Skeletal muscle cell (primary cell): Measurements from ENCODE around the gene KCNH1.
"Not testable (repeated sequence)": the region's sequence is repeated elsewhere in the genome, so short reads cannot be mapped to it uniquely, and the experiment has no call there.

Experiments used
- DNase-seq: peaks from one replicate; pipeline ENCODE4 v3.0.0-alpha.2; 2010; ENCODE audit warnings: low read depth
- H3K4me3 ChIP-seq: 2 replicates; pipeline ENCODE4 v1.5.1; 2011; ENCODE audit warnings: low read depth, mild to moderate bottlenecking, control low read depth, low read length, moderate library complexity

KCNH1 gene

DNA sequence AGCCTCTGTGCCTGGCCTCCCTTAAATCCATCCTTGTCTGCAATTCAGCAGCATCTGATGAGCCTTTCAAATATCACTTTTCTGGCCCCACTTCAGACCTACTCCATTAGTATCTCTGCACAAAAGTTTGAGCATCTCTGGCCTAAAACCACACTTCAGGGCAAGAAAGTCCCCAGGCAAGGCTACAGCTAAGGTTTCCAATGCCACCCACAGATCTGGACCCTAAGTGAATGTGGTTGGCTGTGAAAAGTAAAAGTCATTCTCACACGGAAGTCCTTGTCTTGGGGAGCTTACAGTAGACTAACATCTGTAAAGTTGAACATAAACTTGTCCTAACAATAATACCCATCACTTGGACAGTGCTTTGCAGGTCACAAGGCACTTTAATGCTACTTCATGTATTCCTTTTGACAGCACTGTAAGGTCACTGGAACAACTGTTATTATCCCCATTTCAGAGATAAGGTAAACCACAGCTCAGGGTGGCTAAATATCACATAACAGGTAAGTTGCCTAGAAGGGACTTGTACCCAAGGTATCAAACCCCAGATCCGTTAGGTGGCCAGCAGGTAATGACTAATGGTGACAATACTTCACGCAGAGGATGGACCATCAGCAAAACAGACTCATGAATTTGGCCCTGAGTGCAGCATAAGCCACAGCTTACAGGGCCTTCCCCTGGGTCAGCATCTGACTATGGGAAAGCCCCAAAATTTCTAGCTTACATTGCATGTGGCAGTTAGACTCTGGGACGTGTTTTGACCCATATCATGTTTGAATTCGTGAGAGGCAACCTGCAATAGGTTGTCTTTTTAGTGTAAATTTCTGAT is 449.3 kb downstream of the KCNH1 start:
- DNase-seq, result no peak
- H3K4me3 ChIP-seq, result no peak overlapping the region

DNA sequence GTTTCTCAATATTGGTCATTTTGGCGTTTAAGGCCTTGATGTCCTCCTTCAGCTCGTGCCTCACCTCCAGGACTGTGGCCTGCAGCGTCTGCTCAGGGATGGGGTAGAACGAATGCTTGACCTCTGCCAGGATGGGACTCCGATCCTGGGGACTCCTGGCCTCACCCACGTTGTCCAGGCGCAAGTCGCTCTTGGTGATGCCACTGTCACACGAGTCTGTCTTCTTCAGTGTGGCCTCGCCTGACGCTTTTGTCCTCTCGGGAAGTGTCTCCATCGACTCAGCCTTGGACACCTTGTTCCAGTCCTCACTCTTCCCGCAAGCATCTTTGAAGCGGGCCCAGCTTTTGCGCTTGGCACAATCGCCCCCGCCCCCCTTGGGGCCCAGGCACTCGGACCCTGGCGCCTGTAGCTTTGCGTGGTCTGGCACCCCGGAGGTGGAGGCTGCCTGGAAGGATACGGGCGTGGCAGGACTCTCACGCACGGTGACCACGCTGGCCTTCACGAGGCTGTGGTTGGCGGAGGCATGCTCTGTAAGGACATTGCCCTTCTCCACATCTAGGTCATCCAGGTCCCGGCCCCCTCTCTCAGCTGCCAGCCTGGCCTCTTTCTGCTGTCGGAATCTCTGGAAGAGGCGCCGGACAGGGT is 450.4 kb downstream of the KCNH1 start:
- DNase-seq, result no peak
- no peak overlapping the region for H3K4me3 ChIP-seq

DNA sequence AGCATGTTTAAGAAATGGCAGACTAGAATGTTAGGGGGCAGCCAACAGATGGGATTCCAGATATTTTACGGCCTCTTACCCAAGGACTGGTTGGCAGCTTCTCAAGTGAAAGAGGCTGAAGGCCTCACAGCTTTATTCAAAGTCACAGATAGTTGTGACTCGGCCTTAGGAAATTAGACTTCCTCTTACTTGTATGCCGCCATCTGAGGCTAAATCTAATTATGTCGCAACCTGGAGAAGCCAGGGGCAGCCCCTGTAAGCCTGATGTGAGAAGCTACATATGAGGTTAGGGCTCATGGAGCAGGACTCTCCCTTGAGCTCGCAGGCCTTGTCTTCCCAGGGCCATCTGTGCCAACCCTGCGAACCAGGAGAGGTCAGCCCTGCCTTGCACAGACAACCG is 452.8 kb downstream of the KCNH1 start:
- H3K4me3 ChIP-seq, result no peak overlapping the region
- no peak for DNase-seq

DNA sequence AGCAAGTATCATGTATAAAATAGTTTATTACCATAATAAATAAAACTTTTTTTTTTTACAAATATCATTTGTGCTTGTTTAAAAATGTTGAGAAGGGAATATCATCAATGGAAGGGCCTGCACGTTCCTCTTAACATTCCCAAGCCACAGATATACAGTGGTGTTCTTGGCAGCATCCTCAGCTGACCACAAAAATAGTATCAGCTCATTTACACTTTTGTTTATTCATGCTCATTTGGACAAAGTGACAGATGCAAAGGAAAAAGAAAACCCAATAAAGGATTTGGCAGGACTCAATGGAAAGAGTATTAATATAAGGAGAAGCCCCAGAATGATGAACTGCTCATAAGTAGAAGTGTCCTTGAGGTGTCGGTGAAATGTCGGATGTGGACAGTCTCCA is 455.6 kb downstream of the KCNH1 start:
- no peak for DNase-seq

DNA sequence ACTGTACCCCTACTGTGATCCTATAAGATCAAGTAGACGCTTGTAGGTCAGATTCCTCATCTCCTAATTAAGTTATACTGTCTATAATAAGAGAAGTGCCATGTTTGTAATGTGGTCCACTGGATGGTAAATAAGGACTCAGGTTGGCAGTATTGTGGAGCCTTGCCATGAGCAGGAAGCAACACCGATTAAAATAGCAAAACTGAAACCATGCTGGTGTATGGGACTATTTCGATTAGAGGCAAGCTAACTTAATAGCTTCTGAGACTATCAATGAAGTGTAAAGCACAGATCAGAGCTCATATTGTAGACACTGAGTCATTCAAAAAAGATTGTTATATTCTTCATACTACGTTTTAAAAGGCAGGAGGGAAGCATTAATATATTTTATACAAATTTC is 456.4 kb downstream of the KCNH1 start:
- H3K4me3 ChIP-seq, result no peak overlapping the region
- DNase-seq, result no peak

More for the DNA sequence above, 455.6 kb downstream of the KCNH1 start:
- H3K4me3 ChIP-seq, result no peak overlapping the region

DNA sequence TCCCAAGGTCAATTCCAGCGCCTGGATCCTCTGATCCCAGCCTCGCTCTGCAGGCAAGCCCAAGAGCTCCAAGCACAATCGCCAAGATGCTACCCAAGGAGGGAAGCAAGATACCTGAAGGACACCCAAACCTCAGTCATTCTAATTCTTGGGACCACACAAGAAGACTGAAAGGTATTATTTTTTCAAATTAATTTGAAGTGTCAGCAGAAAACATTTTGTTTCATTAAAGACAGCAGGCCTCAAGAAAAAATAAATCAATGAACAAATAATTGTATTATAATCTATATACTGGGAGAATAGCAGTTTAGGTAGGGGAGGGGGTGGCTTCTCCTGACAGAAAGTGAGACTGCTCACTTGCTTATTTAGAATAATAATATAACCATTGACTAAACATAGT is 457.4 kb downstream of the KCNH1 start:
- no peak for DNase-seq
- H3K4me3 ChIP-seq, result no peak overlapping the region

DNA sequence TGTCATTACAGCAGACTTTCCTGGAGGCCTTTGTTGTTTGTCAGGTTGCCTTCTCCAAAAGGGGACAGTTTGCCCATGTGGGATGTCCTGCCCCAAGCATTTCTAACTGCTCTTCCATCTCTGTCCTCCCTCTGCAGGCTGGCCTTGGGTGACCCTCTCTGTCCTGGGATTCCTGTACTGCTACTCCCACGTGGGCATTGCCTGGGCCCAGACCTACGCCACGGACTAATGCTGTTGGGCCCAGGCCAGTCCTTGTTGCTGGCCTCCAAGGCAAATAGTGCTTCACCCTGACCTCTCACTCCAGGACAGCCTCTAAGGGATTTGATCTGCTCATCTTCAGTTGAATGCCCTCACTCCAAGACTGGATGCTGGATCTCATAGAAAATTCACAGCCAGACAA is 459.8 kb downstream of the KCNH1 start:
- H3K4me3 ChIP-seq, result no peak overlapping the region
- no peak for DNase-seq

DNA sequence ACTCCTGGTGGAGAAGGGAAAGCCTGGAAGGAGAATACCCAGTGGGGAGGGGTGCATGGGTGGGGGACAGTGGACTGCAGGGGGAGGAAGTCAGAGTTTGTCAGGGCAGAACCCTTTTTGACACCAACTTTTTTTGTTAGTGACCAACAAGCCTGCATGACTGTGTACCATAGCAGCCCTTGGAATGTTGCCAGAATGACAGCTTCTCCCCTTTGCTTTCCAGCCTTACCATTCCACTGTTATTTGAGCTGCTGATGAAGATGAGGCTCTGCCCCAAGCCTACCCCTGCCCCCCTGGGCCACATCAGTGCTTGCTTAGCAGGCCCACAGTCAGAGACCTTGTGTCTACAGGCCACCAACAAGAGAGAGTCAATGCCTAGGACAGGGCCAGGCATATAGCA is 464.0 kb downstream of the KCNH1 start:
- no peak overlapping the region for H3K4me3 ChIP-seq
- no peak for DNase-seq

DNA sequence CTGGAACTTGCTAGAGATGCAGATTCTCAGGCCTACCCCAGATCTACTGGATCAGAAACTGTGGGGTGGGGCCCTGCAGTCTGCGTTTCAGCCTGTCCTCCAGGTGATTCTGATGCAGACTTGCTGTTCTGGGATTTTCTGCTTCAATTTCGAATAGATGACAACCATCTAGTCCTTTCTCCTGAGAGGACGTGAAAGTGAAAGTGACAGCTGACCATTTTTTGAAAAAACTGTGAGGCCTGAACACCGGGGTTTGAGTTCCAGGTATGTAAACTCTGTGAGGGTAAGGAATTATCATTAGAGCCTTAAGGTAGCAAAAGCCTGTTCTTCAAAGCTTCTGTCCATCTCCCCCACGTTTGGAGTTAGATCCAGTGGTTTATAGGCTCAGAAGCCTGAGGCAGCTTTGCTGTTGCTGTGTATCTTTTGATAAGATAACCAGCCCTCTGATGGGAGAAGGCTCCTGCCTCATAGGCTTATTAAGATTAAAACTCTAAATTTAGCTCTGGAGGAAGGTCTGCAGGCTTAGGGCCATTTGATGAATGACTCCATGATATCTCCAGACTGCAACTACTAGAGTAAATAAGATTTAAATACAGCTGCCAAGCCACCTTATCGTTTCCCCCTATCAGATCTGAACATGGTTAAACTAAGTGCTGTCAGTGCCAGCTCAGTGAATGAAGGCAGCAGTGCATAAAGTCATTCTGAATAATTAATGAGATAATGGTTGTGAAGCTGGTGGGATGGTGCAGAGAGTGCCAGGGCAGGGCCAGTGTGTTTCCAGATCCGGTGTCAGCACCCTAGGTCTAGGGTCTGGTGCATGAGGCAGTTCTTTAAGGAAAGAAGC is 470.0 kb downstream of the KCNH1 start:
- H3K4me3 ChIP-seq, result no peak overlapping the region
- no peak for DNase-seq

DNA sequence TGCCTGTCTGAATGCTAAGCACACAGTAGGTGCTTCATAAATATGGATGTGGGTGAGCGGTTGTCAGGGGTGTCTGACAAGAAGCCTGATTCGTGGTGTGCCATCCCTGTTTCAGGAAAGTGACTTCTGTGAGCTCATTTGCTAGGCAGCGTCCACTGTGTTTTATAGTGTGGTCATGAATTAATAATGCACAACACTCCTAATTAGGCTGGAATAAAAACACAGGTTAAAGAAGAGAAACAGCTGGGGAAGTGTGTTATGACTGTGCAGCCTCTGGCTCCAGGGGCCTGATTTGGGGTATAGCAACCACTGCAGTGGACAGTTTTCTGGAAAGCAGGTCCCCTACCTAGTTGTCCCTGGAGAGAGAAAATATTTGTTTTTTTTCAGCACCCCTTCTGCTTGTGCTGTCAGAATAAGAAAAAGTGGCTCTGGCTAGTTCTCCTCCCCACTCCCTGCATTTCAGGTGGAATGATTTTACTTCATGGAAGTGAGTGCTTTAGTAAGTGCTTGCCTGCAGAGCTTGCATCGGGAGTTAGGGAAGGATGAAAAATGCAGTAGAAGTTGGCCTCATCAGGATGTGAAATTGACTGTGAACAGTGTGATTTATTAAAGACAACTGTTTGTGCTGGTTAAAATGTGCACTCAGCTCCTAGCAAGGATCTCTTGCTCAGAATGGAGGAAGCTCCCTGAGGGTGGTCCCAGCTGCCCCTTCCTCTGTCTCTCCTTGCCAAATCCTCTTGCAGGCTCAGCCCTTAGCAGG is 471.5 kb downstream of the KCNH1 start:
- no peak overlapping the region for H3K4me3 ChIP-seq
- no peak for DNase-seq

DNA sequence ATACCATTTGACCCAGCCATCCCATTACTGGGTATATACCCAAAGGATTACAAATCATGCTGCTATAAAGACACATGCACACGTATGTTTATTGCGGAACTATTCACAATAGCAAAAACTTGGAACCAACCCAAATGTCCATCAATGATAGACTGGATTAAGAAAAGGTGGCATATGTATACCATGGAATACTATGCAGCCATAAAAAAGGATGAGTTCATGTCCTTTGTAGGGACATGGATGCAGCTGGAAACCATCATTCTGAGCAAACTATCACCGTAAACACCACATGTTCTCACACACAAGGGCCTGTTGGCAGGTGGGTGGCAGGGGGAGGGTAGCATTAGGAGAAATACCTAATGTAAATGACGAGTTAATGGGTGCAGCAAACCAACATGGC is 472.4 kb downstream of the KCNH1 start:
- not testable (repeated sequence) for H3K4me3 ChIP-seq, DNase-seq

DNA sequence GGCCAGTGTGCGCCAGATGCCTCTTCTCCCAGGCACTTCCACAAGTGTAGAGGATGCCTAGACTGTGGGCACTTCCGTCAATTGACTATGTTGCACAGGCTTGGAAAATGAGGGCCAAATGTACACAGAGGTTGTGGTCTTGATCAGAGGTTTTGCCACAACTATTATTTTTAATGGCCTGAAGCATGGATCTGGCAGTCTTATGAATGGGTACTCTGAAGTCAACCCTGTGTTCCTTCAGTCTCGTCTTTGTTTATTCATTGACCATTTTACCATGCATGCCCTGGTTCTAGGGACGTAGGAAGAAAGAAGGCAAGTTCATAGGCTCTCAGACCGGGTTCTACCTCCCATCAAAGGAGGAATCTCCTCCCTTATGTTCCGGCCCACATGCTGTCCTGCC is 476.1 kb downstream of the KCNH1 start:
- no peak overlapping the region for H3K4me3 ChIP-seq
- no peak for DNase-seq

DNA sequence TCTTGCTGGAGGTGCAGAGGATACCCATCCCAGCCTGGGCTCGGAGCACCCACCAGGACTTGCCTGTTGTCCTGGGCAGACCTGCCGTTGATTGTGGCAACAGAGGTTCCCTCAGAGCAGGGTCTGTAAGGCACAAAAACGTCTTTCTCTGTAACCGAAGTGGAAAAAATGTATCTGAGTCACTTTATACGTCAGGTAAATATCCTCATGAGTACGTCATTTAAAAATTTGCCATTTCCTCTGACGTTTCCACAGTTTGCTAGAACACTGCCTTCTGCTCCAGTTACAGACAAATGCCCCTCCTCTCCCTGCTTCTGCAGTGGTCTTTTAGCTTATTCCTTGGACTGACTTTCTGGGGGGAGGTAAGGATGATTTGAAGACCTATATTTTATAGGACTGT is 478.4 kb downstream of the KCNH1 start:
- DNase-seq, result no peak
- no peak overlapping the region for H3K4me3 ChIP-seq

DNA sequence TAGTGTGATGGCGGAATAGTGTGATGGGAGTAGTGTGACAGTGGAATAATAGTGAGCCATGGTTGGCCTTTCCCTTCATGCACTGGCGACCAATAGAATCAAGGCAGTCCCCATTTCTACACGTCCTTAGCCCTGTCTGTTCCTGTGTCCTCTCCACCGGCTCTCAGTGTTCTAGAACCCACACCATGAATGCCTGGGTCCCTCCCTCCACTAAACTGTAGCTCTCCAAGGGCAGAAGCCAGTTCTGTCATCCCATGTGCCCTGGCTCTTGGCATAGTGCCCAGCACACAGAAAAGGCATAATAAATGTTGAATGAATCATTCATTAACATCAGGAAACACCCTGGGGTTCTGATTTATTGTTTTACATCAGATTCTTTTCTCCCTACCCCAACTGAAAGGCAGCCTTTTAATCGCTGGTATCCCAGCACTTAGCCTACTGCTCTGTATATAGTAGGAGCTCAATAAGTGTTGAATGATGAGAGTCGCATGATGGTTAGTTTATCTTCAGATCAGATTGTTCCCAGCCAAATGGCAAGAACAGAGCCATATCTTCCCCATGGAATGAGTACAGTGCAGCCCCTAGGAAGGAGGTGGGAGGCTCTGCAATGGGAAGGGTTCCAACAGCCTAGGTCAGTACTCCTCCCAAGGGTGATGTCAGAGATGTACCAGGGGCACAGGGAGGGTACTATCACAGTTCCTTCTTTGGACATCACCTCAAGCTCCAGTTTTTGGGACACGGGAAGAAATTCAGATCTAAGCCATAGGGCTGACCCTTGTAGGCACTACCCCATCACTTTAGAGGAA is 479.6 kb downstream of the KCNH1 start:
- no peak overlapping the region for H3K4me3 ChIP-seq
- DNase-seq, result no peak

DNA sequence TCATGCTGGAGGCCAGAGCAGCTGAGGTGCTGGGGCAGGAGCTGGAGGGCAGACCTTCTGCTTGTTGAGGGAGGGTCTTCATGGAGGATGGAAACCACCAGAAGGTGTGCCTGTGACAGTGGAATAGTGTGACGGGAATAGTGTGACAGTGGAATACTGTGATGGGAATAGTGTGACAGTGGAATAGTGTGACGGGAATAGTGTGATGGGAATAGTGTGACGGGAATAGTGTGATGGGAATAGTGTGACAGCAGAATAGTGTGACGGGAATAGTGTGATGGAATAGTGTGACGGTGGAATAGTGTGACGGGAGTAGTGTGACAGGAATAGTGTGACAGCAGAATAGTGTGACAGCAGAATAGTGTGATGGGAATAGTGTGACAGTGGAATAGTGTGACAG is 480.2 kb downstream of the KCNH1 start:
- H3K4me3 ChIP-seq, result no peak overlapping the region
- DNase-seq, result no peak

DNA sequence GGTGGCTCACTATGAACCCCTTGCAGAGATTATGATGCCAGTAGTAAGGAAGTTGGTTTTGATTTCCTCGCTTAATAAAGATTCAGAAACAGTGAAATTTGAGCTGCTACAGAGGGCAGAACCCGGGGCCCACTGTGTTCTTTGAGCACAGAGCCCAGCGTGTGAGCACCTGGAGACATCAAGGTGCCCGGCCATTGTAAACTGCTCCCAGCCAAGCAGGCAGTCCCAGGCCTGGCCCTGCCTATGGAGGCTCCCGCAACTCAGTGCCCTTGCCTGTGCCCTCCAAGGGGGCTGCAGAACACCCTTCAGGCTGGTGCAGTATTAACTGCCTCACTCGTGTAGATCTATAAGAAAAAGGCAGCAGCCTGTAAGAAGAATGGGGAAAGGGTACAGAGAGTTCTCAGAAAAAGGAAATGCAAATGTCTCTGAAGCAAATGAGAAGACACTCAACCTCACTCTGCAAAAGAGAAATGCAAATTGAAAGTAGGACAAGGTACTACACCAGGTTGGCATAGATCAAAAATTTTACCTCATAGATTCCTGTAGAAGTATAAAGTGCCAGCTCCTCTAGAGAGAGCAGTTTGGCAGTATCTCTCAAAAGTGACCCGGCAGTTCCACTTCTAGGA is 481.5 kb downstream of the KCNH1 start:
- no peak for DNase-seq
- no peak overlapping the region for H3K4me3 ChIP-seq

DNA sequence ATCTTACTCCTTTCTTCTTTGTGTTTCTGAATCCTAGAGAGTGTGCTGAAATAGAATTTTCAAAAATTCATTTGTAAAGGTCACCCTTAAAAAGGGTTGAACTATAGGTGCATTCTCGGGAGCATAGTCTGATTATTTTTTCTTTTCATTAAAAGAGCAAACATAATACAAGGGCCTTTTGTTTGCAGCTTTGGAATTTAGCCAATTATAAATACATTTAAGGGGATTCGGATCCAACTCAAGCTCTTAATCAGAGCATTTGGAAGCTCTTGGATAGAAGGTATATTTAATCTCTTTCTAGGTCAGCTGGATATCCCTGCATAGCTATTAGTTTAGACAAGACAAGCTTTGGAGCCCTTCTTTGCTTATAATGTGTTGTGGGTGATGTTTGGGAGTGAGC is 483.5 kb downstream of the KCNH1 start:
- no peak overlapping the region for H3K4me3 ChIP-seq
- no peak for DNase-seq

DNA sequence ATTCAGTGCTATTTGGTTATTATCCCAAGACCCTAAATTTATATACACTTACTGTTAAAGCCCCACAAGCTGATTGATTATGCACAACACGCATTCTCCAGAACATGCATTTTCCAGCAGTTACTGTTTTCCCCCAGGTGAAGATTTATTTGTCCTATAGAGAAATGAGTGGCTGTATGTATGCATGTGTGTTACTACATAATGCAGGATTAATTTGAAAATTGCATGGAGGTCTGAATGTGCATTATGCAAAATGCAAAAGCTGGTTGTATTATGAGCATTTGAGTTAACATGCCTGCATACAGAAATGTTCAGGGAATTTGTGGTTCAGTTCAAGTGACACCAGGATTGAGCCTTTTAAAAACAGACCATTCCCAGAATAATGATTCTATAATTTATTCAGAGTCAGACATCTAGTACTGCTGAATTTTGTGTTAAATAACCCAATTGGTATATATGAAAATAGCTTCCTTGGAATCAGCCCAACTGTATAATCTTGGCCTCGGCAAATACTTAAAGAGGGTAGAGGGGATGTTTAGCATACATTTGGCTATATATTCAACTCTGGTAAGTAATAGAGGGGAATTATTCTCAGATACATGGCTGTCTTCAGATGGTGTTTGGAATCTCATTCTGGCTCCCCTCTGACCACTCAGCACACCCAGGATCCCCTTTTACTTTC is 485.2 kb downstream of the KCNH1 start:
- no peak for DNase-seq
- H3K4me3 ChIP-seq, result no peak overlapping the region
